NCI-H2081 (cell line): ENCODE measurements around the gene CCDC183.
A peak's percentile ranks its signal among the peaks of the same experiment; 100 is the strongest.
"Not testable (repeated sequence)": the region's sequence is repeated elsewhere in the genome, so short reads cannot be mapped to it uniquely, and the experiment has no call there.

Experiments used
- DNase-seq, 2 experiments: peaks; one replicate each; lab custom pipeline; 2025; lab: John Stamatoyannopoulos, UW

Gene CCDC183

DNA sequence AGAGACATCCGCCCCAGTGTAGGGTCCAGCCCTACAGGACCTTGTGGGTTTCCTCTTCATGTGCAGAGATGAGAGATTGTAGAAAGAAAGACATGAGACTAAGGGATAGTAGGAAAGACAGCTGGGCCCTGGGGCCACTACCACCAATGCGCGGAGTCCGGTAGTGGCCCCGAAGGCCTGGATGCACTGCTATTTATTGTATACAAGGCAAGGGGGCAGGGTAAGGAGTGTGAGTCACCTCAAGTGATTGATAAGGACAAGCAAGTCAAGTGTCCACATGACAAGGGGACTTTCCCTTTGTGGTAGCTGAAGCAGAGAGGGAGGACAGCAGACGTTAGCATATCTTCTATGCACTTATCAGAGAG, 11.2 kb upstream of the CCDC183 start:
- DNase-seq = no peak

DNA sequence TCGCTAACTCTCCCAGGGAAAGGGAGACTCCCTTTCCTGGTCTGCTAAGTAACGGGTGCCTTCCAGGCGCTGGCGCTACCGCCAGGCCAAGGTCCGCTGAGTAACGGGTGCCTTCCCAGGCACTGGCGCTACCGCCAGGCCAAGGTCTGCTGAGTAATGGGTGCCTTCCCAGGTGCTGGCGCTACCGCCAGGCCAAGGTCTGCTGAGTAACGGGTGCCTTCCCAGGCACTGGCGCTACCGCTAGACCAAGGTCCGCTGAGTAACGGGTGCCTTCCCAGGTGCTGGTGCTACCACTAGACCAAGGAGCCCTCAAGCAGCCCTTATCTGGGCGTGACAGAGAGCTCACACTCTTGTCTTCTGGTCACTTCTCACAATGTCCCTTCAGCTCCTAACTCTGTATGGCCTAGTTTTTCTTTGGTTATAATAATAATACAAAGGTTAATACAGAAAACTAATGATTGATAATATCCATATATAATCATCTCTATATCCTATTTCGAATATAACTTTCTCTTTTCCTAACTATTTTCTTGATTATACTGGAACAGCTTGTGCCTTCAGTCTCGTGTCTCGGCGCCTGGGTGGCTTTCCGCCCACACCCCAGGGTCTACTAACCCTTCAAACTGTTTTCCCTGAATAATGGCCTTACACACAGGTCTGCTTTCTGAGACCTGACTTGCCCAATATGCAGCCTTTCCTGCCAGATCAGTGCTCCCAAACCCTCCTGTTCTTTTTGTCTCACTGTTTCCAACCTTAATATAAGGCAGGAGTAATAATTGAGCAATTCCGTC, 10.4 kb upstream of the CCDC183 start:
- DNase-seq = not testable (repeated sequence)

DNA sequence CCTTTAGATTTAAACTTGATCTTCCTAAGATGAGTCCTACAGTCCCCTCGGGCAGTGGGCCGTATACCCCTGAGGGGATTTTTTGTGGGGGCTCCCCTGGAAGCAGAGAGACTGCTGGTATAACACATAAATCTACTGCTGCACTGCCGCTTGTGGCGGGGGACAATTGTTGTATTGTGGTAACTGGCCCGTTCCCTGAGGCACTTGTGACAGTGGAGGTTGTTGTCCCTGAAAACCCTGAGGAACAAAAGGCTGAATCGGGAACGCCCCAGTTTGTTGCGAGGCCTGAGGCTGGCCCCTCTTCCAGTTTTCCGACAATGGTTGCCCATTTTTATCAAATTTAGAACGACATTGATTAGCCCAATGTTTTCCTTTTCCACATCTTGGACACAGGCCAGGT, 9.7 kb upstream of the CCDC183 start:
- DNase-seq = peak in 1 of 2 experiments; percentile 14

DNA sequence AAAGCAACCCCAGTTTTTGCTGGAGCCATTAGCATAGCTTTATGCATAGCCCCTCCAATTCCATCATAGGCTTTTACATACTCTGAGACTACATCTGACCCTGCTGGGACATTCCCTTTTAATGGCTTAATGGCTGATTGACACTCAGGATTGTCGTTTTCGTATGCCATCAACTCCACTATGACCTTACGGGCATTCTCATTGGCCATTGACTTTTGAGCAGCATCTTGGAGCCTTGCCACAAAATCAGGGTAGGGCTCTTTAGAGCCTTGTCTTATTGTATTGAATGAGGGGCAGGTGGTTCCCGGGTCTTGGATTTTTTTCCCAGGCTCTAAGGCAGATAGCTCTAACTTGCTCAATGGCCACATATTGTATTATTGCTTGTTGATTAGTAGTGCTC, 9.2 kb upstream of the CCDC183 start:
- not testable (repeated sequence) for DNase-seq

DNA sequence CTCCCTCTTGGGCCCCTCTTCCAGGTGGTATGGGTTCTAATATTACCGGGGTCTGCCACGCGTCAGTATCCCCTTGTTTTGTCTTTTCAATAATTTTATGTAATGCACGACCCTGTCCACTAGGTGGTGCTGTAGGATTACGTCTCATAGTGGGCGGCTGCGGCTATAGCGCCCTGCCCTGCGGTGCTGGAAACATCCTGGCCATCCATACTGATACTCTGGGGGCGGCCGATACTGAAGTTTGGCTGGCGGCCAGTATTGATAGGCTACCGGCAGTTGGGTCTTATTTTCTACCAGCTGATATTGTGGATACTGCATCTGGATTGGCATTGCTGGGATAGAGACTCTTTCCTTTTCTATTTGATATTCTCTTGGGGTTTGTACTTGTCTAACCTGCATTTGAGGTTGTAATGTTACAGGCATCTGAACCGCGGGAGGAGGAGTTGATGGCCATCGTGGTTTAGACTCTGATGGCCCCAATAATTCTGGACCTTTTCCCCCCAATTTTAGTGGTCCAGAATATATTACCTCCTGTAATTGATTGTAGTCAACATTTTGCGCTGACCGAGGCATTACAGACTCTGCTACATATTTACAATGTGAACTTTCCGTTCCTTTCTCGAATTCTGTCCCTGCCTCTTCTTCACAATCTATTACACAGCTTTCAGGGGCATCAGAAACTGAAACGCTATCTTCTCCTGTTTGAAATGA, 8.3 kb upstream of the CCDC183 start:
- DNase-seq = peak; percentile 70 to 75

DNA sequence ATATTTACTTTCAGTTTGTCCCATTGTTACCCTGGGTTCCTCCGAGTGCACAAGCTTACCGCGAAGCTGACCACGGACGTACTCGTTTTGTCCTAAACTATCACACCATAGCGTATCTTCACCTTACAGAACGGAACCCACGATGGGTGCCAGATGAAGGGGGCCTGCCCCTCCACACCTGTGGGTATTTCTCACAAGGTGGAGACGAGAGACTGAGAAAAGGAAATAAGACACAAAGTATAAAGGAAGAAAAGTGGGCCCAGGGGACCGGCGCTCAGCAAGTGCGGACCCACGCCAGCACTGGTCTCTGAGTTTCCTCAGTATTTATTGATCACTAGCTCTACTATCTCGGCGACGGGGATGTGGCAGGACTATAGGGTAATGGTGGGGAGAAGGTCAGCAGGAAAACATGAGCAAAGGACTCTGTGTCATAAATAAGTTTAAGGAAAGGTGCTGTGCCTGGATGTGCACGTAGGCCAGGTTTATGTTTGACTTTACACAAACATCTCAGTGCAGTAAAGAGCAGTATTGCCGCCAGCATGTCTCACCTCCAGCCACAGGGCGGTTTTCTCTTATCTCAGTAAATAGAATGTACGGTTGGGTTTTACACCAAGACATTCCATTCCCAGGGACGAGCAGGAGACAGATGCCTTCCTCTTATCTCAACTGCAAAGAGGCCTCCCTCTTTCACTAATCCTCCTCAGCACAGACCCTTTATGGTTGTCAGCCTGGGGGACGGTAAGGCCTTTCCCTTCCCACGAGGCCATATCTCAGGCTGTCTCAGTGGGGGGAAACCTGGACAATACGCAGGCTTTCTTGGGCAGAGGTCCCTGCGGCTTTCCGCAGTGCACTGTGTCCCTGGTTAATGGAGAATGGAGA, 7.3 kb upstream of the CCDC183 start:
- not testable (repeated sequence) for DNase-seq

DNA sequence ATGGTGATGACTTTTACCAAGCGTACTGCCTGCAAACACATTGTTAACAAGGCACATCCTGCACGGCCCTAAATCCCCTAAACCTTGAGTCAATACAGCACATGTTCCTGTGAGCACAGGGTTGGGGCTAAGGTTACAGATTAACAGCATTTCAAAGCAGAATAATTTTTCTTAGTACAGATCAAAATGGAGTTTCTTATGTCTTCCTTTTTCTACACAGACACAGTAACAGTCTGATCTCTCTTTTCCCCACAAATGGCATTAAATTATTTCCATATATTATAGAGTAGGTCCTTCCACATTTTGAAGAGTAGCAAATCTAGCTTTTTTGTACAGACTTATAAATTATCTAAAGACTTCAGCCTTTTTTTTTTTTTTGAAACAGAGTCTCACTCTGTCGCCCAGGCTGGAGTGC, 6.6 kb upstream of the CCDC183 start:
- no peak for DNase-seq

DNA sequence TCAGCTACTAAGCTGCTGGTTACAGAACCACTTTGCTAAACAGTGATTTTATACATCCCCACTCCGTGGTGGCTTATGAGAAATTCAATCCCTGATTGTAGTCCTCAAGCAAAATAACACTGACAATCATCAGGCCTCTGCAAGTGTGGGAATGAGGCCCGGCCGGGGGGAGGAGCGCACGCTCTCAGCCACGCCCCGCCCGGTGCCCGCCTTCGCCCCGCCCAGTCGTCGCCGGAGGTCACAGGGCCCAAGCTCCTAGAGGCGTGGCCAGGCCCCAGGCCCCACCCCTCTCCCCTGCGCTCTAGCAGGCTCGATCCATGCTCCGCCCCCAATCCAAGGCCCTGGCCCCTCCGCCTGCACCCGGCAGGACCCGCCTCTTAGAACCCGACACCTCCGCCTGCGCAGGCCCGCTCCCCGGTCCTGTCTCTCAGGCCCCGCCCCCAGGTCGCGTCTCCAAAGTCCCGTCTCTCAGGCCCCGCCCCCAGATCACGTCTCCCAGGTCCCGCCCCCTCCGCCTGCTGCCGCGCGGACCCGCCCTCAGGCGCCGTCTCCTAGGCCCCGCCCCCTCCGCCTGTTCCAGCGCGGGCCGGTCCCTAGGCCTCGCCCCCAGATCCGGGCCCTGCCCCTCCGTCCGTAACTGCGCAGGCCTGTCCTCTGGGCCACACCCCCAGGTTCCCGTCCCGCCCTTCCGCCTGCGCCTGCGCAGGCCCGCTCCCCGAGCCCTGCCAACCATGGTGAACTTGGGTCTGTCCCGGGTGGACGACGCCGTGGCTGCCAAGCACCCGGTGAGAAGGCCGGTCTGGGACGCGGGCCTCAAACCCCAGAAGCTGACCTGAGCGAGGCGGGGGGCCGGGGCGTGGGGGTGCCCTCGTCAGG, 5.3 kb upstream of the CCDC183 start, which contains the start of gene TMEM141:
Gene TMEM141, plus strand, starts transcription at position 705 of the 876 bp plus-strand sequence. Its CDS starts 27 bp downstream, at position 732.
- DNase-seq = peak; percentile 99 to 100

DNA sequence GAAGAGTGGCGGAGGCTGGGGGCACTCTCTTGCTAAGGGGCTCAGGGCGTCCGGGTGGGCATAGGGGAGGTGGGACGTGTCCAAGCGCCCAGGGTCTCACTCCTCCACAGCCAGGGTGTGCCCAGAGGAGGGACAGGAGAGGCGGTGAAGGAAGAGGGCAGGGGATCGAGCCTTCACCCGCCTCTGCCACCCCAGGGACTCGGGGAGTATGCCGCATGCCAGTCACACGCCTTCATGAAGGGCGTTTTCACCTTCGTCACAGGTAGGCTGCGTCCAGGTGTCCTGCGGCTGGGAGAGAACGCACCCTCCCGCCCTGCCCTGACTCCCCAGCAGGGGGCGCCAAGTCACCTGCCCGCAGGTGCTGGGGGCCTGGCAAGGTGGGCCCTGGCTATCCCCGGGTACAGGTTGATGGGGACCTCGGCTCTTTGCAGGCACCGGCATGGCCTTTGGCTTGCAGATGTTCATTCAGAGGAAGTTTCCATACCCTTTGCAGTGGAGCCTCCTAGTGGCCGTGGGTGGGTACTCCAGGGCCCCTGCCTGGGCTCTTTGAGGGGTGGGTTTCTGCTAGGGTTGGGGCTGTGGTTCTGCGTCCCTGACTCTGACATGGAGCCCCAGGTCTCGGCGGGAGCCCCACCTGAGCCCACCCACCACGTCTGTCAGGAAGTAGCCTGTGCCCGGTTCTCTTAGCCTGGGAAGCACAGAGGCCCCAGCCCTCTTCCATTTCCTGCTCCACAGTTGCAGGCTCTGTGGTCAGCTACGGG, 4.4 kb upstream of the CCDC183 start:
- peak; percentile 56 to 60 for DNase-seq

DNA sequence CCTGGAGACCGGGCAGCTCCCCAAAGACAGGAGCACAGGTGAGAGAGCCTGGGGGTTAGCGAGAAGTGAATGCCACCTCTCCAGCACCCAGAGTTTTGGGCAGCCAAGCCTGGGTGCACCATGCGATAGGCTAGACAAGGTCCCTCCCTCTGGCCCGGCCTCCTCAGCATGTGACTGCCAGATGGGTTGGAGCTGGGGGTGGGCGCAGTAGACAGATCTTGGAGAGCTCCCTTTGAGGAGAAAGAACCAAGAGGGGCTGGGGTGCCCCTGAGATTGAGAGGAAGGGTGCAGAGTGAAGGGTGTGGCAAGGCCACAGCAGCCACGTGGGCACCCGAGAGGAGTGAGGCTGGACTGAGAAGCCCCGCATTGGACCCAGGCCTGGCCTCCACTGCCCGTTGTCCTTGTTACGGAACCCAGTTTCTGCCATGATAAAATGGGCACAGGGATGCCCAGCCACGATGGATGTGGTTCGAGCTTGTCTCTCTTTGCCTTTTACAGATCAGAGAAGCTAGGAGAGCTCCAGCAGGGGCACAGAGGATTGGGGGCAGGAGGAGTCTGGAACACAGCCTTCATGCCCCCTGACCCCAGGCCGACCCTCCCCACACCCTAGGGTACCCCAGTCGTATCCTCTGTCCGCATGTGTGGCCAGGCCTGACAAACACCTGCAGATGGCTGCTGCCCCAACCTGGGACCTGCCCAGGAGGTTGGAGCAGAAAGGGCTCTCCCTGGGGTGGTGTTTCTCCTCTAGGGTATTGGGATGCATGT, 3.6 kb upstream of the CCDC183 start:
- no peak for DNase-seq

DNA sequence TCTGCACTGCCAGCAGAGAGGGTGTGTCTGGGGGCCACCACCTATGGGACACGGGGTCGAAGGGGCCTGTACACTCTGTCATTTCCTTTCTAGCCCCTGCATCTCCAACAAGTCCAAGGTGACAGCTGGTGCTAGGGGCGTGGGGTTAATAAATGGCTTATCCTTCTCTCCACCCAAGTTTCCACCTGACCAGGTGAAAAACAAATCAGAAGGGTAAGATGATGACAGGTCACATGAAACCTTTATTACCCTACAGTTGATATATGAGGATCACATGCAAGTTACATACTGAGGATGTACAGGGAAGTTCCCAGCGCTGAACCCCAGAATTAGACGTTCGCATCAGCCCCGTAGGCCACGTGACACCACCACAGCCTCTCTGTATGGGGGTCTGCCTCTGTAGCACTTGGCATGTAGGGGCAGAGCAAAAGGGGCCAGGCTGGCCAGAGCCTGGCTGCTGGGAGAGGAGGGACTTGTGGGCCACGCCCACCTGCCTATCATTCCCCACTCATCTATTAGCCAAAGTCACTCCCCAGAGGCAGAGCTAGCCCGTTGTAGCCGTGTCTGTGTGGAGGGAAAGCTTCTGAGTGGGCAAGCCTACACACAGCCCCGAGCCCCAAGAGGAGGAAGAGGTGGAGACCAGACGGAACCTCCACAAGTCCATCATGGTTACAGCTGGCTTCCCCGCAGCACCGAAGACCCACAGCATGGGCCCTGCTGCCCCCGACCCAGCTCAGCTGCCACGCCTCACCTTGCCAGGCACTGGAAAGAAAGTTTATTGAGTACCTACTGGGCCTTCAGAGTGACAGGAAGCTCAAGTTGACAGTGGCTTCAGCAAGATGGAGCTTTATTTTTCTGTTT, 2.8 kb upstream of the CCDC183 start:
- no peak for DNase-seq

DNA sequence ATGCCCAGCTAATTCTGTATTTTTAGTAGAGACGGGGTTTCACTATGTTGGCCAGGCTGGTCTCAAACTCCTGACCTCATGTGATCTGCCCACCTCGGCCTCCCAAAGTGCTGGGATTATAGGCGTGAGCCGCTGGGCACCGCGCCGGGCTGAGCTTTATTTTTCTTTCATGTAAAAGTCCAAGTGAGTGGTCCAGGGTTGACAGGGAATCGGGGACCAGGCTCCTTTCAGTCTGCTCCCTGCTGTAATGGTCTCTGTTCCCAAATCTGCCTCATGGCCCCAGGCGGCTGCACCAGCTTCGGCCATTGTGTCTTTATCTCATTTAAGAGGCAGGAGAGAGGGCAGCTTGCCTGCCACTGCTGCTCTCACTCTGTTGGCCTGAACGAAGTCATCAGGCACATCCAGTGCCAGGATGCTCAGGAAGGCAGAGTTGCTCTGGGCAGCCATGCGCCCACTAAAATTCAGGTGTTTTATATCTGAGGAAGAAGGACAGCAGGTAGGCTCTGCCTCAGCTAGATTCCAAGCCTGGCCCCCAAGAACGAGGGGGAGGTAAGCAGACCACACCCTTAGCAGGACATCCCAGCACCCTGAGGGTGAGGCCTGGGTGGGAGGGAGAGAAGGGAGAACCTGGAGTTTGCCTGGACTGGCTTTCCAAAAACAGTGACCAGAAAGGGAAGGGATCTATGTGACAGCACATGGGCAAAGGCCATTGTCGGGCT, 1.7 kb upstream of the CCDC183 start:
- DNase-seq = no peak

DNA sequence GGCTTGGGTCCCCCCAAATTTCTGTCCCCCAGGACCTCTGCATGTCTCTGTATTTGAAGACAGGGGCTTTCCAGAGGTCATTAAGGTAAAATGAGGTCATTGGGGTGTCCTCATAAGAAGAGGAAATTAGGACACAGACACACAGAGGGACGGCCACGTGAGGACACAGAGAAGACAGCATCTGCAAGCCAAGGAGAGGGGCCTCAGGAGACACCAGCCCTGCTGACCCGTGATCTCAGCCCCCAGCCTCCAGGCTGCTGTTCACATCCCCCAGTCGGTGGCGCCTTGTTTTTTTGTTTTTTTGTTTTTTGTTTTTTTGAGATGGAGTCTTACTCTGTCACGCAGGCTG, 1.2 kb upstream of the CCDC183 start:
- DNase-seq = no peak

DNA sequence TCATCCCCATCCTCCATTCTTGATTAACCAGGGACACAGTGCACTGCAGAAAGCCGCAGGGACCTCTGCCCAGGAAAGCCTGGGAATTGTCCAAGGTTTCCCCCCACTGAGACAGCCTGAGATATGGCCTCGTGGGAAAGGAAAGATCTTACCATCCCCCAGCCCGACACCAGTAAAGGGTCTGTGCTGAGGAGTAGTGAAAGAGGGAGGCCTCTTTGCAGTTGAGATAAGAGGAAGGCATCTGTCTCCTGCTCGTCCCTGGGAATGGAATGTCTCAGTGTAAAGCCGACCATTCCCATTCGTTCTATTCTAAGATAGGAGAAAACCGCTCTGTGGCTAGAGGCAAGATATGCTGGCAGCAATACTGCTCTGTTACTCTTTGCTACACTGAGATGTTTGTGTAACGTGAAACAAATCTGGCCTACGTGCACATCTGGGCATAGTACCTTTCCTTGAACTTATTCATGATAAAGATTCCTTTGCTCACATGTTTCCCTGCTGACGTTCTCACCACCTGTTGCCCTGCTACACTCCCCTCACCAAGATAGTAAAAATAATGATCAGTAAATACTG, 723 bp downstream of the CCDC183 start:
- peak in 1 of 2 experiments; percentile 11 for DNase-seq

DNA sequence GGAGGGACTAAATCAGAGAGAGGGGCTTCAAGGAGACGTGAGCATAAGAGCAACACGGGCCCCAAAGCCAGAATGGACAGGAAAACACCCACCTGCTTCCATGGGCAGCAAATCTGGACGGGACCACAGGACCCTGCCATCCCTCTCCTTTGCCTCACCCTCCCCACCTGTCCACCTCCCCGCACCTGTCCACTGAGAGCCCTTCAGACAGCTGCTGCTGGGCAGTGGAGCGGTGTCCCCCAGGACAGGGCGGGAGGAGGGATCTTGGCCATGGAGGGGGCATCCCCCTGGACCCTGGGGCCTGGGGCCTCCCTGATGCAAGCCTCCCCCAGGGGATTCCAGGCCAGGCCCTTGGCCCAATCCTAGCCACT, 2.6 kb downstream of the CCDC183 start:
- no peak for DNase-seq

DNA sequence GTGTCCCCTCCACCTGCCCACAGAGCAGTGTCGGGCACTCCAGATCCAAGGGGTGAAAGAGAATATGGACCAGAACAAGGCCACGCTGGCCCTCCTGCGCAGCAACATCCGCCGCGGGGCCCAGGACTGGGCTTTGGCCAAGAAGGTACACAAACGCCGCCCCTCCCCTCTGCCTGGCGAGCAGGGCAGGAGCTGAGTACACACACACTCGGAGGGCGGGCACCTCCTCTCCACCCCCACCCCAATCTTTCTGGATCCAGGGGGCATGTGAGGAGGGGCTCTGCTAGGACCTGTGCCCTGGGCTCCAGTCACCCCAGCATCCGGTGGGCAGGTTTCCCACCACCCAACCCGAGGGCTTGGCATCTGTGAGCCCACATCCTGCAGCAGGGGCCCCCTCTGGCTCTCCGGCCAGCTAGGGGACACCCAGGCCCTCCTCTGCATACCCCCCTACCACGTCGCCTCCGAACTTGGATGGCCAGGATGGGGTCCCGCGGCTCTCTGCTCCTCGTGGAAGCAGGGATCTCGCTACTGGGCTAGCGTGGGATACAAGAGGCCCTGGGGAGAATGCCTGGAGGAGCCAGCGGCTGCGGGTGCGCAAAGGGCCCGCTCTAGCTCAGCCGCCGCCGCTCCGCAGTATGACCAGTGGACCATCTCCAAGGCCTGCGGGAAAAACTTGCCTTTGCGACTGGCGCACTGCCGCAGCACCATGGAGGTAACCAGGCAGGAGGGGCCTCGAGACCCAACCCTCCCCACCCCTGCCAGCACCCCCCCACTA, 3.1 kb downstream of the CCDC183 start:
- DNase-seq = peak; percentile 86 to 88
